HL-60 (cell line): ENCODE results near the gene FNDC3B.

Source experiments
- DNase-seq, 2 experiments: peaks; one replicate each; pipeline ENCODE4 v3.0.0-alpha.2; 2010 to 2020; ENCODE audit warnings: low read depth in 1 of 2, low spot score in 1 of 2
- H3K27ac ChIP-seq: fragments of 250-450 bp; sonication (Bioruptor Pico); replicated peaks from 2 replicates; pipeline ENCODE4 v1.5.1; 2020; ENCODE audit warnings: mild to moderate bottlenecking, moderate library complexity
- H3K27me3 ChIP-seq: fragments of 250-450 bp; sonication (Bioruptor Pico); 2 replicates; pipeline ENCODE4 v1.5.1; 2021; ENCODE audit warnings: mild to moderate bottlenecking, moderate library complexity; ENCODE audit not compliant: insufficient read depth, poor library complexity, severe bottlenecking
- H3K4me3 ChIP-seq: replicated peaks from 2 replicates; pipeline ENCODE4 v1.5.1; 2011; ENCODE audit warnings: mild to moderate bottlenecking, control low read depth, low read length; ENCODE audit not compliant: insufficient read depth
- CTCF ChIP-seq: IDR thresholded peaks from one replicate; pipeline ENCODE4 v1.5.1; 2011; ENCODE audit warnings: low read length, control low read depth, inconsistent platforms; ENCODE audit not compliant: insufficient read depth
- GABPA ChIP-seq: IDR thresholded peaks from 2 replicates; pipeline ENCODE4 v1.6.1; 2012; ENCODE audit warnings: low read depth
- POLR2AphosphoS5 ChIP-seq: IDR thresholded peaks from 2 replicates; pipeline ENCODE4 v1.6.1; 2012; ENCODE audit warnings: low read depth
- REST ChIP-seq: IDR thresholded peaks from 2 replicates; pipeline ENCODE4 v1.6.1; 2012; ENCODE audit warnings: low read depth; ENCODE audit not compliant: insufficient replicate concordance
- SPI1 ChIP-seq: IDR thresholded peaks from 2 replicates; pipeline ENCODE4 v1.6.1; 2012; ENCODE audit warnings: low read depth, mild to moderate bottlenecking, borderline replicate concordance

The FNDC3B gene

DNA sequence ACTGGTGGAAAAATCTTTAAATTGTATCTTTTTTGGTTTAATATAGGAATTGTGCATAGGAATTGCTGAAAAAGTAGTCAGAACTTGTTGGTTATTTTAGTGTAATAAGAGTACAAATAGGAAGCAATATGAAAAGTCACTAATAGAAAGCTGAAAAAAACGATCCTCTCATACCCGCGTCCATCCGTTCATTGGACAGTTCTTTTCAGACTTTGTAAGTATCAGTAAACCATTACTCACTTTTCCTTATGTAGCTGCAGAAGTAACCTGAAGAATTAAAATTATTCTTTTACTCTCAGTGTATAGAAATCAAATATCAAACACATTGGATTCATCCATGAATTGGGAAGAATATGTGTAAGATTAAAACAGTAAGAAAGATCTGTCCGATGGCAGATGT, 4.4 kb downstream of the FNDC3B start:
- TF ChIP-seq SPI1 = no peak
- Histone ChIP-seq H3K4me3 (peak overlapping the region; percentile 79), H3K27me3 (no peaks in the 10 kb centered on the region), H3K27ac (peak overlapping the region; percentile 94)
- DNase-seq = no peak

GRCh38 chr3:172044833-172045585, 5.6 kb downstream of the FNDC3B start:
- no peak for TF ChIP-seq GABPA
- peak; percentile 21; the same call in 1 of the 2 replicates for TF ChIP-seq SPI1
- peak; percentile 27; the same call in 1 of the 2 replicates for TF ChIP-seq POLR2AphosphoS5
- TF ChIP-seq REST = no peak
- TF ChIP-seq CTCF = no peak
- DNase-seq = peak in 1 of 2 experiments; percentile 22
- Histone ChIP-seq H3K27me3 (no peaks in the 10 kb centered on the region), H3K27ac (peak overlapping the region; percentile 94), H3K4me3 (peak overlapping the region; percentile 10; the same call in 1 of the 2 replicates)

DNA sequence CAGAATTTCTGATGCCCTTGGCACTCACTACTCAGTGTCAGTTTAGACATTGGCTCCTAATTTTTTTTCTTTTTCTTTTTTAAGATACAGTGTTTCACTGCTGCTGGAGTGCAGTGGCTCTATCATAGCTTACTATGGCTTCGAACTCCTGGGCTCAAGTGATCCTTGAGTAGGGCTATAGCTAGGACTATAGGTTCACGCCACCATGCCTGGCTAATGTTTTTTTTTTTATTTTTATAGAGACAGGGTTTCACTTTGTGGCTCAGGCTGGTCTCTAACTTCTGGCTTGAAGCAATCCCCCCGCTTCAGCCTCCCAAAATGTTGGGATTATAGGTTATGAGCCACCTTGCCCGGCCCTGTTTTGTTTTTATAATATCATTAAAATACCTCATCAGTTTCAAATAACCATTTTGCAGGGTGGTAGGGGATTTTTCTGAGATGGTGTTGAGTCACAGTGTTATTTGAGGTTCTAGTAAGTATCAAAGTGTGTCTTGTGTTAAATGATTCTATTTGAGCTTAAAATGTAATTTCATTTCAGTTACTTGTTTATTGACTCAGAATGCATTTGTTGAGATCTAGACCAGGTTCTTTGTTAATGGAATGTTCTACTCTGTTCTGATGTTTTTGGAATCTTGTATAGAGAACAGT, 7.0 kb downstream of the FNDC3B start:
- Histone ChIP-seq H3K27ac (peak overlapping the region; percentile 94), H3K27me3 (no peaks in the 10 kb centered on the region), H3K4me3 (no peak overlapping the region)
- peak in 1 of 2 experiments; percentile 6 for DNase-seq
- no peak for TF ChIP-seq CTCF
- TF ChIP-seq SPI1 = no peak
- TF ChIP-seq POLR2AphosphoS5 = no peak
- no peak for TF ChIP-seq REST
- TF ChIP-seq GABPA = no peak

- H3K27ac ChIP-seq = no peak overlapping the region
- no peaks in the 10 kb centered on the region for H3K27me3 ChIP-seq
- TF ChIP-seq POLR2AphosphoS5 (no peak), SPI1 (no peak), GABPA (no peak), CTCF (no peak)
- DNase-seq = peak in 1 of 2 experiments; percentile 27
- H3K4me3 ChIP-seq = no peak overlapping the region
These were observed 8.3 kb downstream of the FNDC3B start for GRCh38 chr3:172047567-172048115.
